PFSK-1 (cell line): ENCODE measurements around the gene RBM5.

Experiments used
- POLR2AphosphoS5 ChIP-seq: IDR thresholded peaks from 2 replicates; pipeline ENCODE4 v1.6.1; 2012; ENCODE audit warnings: low read depth, mild to moderate bottlenecking, control low read depth, low read length, moderate library complexity
- REST ChIP-seq, 2 experiments: IDR thresholded peaks; 2 replicates each; pipeline versions ENCODE4 v1.6.1 to v1.8.0; 2011 to 2012; ENCODE audit warnings: low read depth in 2 of 2, low read length in 2 of 2, control low read depth in 1 of 2, inconsistent platforms in 1 of 2, mild to moderate bottlenecking in 1 of 2, moderate library complexity in 1 of 2; ENCODE audit not compliant: insufficient read depth in 1 of 2
- TAF1 ChIP-seq: IDR thresholded peaks from 2 replicates; pipeline ENCODE4 v1.6.1; 2012; ENCODE audit warnings: low read length, control low read depth, borderline replicate concordance; ENCODE audit not compliant: insufficient read depth

DNA sequence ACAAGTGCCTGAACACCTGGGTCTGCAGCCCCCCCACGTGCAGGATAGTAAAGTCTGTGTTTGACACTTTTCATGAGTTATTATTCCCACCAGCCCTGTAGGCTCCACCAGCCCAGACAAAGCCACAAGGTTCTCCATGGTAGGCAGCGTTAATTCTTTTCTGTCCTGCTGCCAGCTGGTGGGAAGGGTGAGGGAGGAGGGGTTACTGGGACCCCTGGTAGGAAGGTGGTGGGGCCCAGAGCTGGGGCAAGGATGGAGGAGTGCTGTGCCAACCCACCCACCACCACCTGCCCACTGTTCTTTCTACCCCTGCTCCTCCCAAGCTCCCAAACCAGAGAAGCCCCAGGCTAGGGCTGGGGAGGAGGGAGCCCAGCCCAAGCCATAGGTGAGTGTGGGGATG is 45.6 kb downstream of the RBM5 start:
- TF ChIP-seq REST (IDR thresholded peaks at IDR 0.05; ENCODE audit: insufficient read depth in 1 of 2, low read depth in 2 of 2, low read length in 2 of 2) (no peak), POLR2AphosphoS5 (no peak), TAF1 (no peak)
